A549 (cell line): ENCODE results near the gene TM9SF4.

Experiments used
- EP300 ChIP-seq, 2 experiments: fragments of >200 bp; sonication (Bioruptor Twin); formaldehyde crosslinking; IDR thresholded peaks; 2 replicates in 1 of 2; 3 replicates in 1 of 2; pipeline ENCODE4 v1.6.1; 2016 to 2017
- ESRRA ChIP-seq: fragments of 150-350 bp; IDR thresholded peaks from 2 replicates; pipeline ENCODE4 v1.6.1; 2014; ENCODE audit warnings: mild to moderate bottlenecking, low read length, borderline replicate concordance
- FOSB ChIP-seq: fragments of 250-450 bp; sonication (Bioruptor Pico); IDR thresholded peaks from 2 replicates; pipeline ENCODE4 v1.5.0; 2020; ENCODE audit warnings: mild to moderate bottlenecking, moderate library complexity
- POLR2A ChIP-seq: IDR thresholded peaks from 2 replicates; pipeline ENCODE4 v1.6.1; 2012; ENCODE audit warnings: mild to moderate bottlenecking, low read length
- POLR2AphosphoS2 ChIP-seq: conservative IDR thresholded peaks from 2 replicates; pipeline ENCODE4 v1.6.1; 2012; ENCODE audit warnings: low read length, improper control_type of control experiment, inconsistent platforms

GRCh38 chr20:32164984-32165735, 55.6 kb downstream of the TM9SF4 start:
- no peak for TF ChIP-seq POLR2A
- TF ChIP-seq POLR2AphosphoS2, result no peak
- TF ChIP-seq EP300 (IDR thresholded peaks at IDR 0.05), result no peak
- TF ChIP-seq ESRRA, result no peak
- no peak for TF ChIP-seq FOSB
